T47D (cell line): ENCODE data around the gene GPNMB.
"Not testable (repeated sequence)": the region's sequence is repeated elsewhere in the genome, so short reads cannot be mapped to it uniquely, and the experiment has no call there.

Source experiments
- DNase-seq, 2 experiments: peaks; one replicate each; pipeline versions ENCODE4 v3.0.0 to v3.0.0-alpha.2; 2011 to 2012; ENCODE audit warnings: low read depth in 1 of 2, low spot score in 1 of 2
- JUND ChIP-seq: IDR thresholded peaks from 2 replicates; pipeline ENCODE4 v1.6.1; 2012; ENCODE audit warnings: low read depth
- in situ Hi-C: cut with HindIII; loops from 2 replicates; pipeline ENCODE4 v1.10.0; 2016; ENCODE audit warnings: low sequenced_read_pairs, low pct_unique_long_range_greater_than_20kb

Gene GPNMB

GRCh38 chr7:23246555-23246954 lies at the start of gene GPNMB:
GPNMB (plus strand) TSS chr7:23246775; CDS start chr7:23246858, 83 bp downstream.
- peak; percentile 63 to 77 for DNase-seq
- in situ Hi-C loops, result no loop called here

GRCh38 chr7:23197745-23198144 lies 48.8 kb upstream of the GPNMB start:
- in situ Hi-C loops, DNase-seq: not testable (repeated sequence)

More at GRCh38 chr7:23246555-23246954, at the start of gene GPNMB:
- TF ChIP-seq JUND, result no peak

GRCh38 chr7:23200331-23200730 lies 46.2 kb upstream of the GPNMB start:
- DNase-seq, result no peak
- no peak for TF ChIP-seq JUND
- in situ Hi-C loops, result no loop called here

- in situ Hi-C loops, result no loop called here
- TF ChIP-seq JUND, result no peak
These were observed 42.3 kb upstream of the GPNMB start for GRCh38 chr7:23204241-23204640.

DNA sequence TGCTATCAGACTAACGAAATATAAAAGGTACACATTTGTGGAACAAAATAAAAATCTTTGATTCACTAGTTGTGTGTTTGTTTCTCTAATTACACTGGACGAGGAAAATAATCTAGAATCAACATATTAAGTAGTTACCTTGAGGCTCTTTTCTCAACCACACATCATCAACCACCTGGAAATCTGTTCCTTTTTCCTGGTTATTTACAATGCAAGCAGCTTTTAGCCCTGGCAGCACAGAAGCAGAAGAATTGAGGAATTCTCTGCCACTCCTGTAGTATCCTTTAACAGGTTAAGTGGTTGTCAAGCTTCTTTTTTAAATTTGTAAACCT lies 41.0 kb upstream of the GPNMB start:
- TF ChIP-seq JUND, result no peak; the same call in 1 of the 2 replicates
- in situ Hi-C loops, result no loop called here
- DNase-seq, result peak in 1 of 2 experiments; percentile 41

More at GRCh38 chr7:23204241-23204640, 42.3 kb upstream of the GPNMB start:
- DNase-seq, result no peak

GRCh38 chr7:23205909-23206767 lies 40.4 kb upstream of the GPNMB start:
- no peak for TF ChIP-seq JUND

DNA sequence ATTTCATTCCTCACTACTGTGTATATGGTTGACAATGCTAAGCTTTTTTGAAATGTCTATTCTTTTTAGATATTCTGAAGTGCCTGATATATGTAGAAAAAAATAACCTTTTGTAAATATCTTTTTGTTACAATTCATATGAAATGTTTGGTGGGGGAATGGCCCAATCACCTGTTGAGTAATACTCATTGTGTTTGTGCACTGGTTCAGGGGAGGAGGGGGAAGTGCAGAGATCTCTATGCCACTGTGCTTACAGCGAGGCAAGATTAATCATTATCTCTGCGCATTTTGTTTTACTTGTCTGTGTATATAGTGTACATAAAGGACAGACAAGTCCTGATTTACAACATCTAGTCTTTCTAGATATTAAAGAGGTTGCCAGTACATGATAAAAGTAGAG lies 39.6 kb upstream of the GPNMB start:
- TF ChIP-seq JUND, result no peak
- no peak for DNase-seq
- in situ Hi-C loops, result no loop called here

More at GRCh38 chr7:23205909-23206767, 40.4 kb upstream of the GPNMB start:
- no peak for DNase-seq
- in situ Hi-C loops, result no loop called here

- no peak for DNase-seq
- in situ Hi-C loops, result no loop called here
These were observed 38.7 kb upstream of the GPNMB start for GRCh38 chr7:23207884-23208283.

DNA sequence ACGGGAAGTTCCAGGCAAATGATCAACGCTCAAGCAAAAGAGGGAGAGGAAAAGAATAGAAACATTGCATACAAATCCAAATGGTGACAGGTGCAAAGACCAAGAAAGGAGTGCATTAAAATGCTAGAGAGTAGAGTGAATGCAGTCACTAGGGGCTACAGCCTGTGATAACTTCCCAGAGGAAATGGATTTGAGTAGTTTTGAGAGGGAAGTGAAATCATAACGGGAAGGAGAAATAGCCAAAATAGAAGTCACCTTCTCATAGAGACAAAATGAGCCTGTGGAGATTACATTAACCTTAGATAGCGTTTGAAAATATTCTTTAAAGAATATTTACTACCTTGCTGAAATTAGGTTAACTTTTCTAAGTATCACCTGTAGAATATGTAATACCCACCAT lies 38.3 kb upstream of the GPNMB start:
- no peak for DNase-seq
- in situ Hi-C loops, result no loop called here
- no peak for TF ChIP-seq JUND

More at GRCh38 chr7:23207884-23208283, 38.7 kb upstream of the GPNMB start:
- no peak for TF ChIP-seq JUND

- no peak for TF ChIP-seq JUND
- no peak for DNase-seq
- in situ Hi-C loops, result no loop called here
These were observed 36.1 kb upstream of the GPNMB start for GRCh38 chr7:23210506-23210905.

DNA sequence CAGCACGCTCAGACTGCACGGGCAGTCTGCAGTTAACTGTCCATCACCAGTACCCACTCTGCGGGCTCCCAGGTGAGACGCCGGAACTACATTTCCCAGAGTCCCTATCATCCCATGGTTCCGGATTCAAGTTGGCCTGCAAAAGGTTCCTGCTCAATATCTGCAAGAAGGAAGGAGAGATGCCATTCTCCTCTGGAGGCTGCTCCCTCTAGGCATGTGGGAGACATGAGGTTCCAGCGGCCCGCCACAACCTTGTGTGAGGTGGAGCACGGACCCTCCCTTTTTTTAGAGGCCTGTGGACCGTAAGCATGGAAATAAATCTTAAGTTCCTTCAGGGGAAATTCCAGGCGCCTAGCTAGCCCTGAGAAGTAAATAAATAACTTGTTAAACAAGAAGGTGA lies 35.0 kb upstream of the GPNMB start:
- no peak for TF ChIP-seq JUND
- peak; percentile 82 to 83 for DNase-seq
- in situ Hi-C loops, result no loop called here

DNA sequence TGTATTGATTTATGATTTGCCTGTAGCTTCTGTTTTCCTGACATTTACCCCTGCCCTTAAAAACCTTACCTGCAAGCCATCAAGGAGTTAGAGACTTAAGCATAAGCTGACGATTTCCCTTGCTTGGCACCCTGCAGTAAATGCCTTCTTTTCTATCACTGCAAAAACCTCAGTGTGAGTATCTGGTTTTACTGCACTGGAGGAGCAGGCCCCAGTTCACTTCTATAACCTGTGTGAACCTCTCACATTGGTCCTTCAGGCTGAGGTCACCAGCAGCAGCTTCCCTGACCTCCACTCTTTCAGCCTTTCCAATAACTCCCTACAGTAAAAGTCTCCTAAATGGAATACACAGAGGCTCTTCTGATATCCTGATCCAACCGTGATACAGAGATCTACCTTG lies 34.2 kb upstream of the GPNMB start:
- in situ Hi-C loops, result no loop called here
- TF ChIP-seq JUND, result no peak
- DNase-seq, result no peak

GRCh38 chr7:23212841-23213240 lies 33.7 kb upstream of the GPNMB start:
- no peak for DNase-seq
- TF ChIP-seq JUND, result no peak
- in situ Hi-C loops, result no loop called here

DNA sequence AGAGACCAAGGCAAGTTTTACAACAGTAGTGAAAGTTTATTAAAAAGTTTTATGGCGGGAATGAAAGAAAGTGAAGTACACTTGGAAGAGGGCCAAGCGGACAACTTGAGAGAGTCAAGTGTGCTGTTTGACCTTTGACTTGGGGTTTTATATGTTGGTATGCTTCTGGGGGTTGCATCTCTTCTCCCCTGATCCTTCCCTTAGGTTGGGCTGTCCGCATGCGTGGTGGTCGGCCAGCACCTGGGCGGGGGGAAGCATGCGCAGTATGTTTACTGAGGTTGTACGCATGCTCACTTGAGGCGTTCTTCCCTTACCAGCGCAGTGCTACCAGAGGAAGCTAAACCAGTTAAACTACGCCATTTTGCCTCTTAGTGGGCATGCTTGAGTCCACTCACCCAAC lies 32.8 kb upstream of the GPNMB start:
- in situ Hi-C loops, result no loop called here
- no peak for DNase-seq
- no peak for TF ChIP-seq JUND
